IMR-90 (cell line): ENCODE results near the gene OGFOD2. TPM values are rescaled to one million over a fixed set of nuclear protein-coding genes. Genes with fewer than 3 reads are reported as not detected.

Experiments
- ATAC-seq: fragments of 200-7000 bp; cut with Tn5 transposase; 2 replicates; pipeline ENCODE4 v1.9.1; 2020; ENCODE audit warnings: low read depth, mild to moderate bottlenecking, moderate library complexity
- BruUV-seq: library from RNA; stranded (reverse); fragments of 400-500 nt; replicated peaks from 2 replicates; lab custom pipeline; 2021; lab: Mats Ljungman, UMichigan
- CTCF ChIA-PET: fragments of 300-600 bp; formaldehyde crosslinking; extraction: SDS; loops from one replicate; lab custom pipeline; 2021; ENCODE audit warnings: antibody characterized with exemption; lab: Yijun Ruan, JAX
- POLR2A ChIA-PET: fragments of 300-600 bp; sonication (Branson Sonifier 250); formaldehyde crosslinking; loops from one replicate; lab custom pipeline; 2022; ENCODE audit warnings: antibody characterized with exemption; ENCODE audit not compliant: unreplicated experiment; lab: Charles Lee
- DNase-seq: peaks from one replicate; pipeline ENCODE4 v3.0.0; 2013
- H2AFZ ChIP-seq: replicated peaks from 2 replicates; pipeline ENCODE3; 2013; ENCODE audit warnings: low read length, mild to moderate bottlenecking; ENCODE audit not compliant: poor library complexity
- H2AK5ac ChIP-seq: 2 replicates; pipeline ENCODE4 v1.6.1; 2013; ENCODE audit warnings: low read depth, low read length, inconsistent platforms
- H2AK9ac ChIP-seq: replicated peaks from 2 replicates; pipeline ENCODE3; 2013; ENCODE audit warnings: mild to moderate bottlenecking, low read depth, low read length, moderate library complexity; ENCODE audit not compliant: poor library complexity
- H2BK120ac ChIP-seq: 2 replicates; pipeline ENCODE4 v1.6.1; 2013; ENCODE audit warnings: low read depth, low read length, inconsistent platforms
- H2BK15ac ChIP-seq: 3 replicates; pipeline ENCODE4 v1.6.1; 2013; ENCODE audit warnings: low read depth, low read length, inconsistent platforms
- H2BK20ac ChIP-seq: 2 replicates; pipeline ENCODE4 v1.6.1; 2013; ENCODE audit warnings: low read depth, mild to moderate bottlenecking, inconsistent platforms, low read length, moderate library complexity
- H2BK5ac ChIP-seq: 2 replicates; pipeline ENCODE4 v1.6.1; 2013; ENCODE audit warnings: mild to moderate bottlenecking, low read depth, low read length, inconsistent platforms; ENCODE audit not compliant: poor library complexity, severe bottlenecking
- H3K14ac ChIP-seq: replicated peaks from 2 replicates; pipeline ENCODE4 v1.6.1; 2013; ENCODE audit warnings: low read depth, low read length, inconsistent platforms
- H3K18ac ChIP-seq: 2 replicates; pipeline ENCODE4 v1.6.1; 2013; ENCODE audit warnings: low read depth, low read length, control low read depth
- H3K23ac ChIP-seq: 2 replicates; pipeline ENCODE4 v1.6.1; 2013; ENCODE audit warnings: low read depth, low read length, inconsistent platforms
- H3K27ac ChIP-seq: 2 replicates; pipeline ENCODE4 v1.5.1; 2013; ENCODE audit warnings: mild to moderate bottlenecking, control low read depth, low read length; ENCODE audit not compliant: insufficient read depth
- H3K27me3 ChIP-seq: 2 replicates; pipeline ENCODE4 v1.6.1; 2013; ENCODE audit warnings: low read length; ENCODE audit not compliant: control insufficient read depth, insufficient read depth
- H3K36me3 ChIP-seq: 2 replicates; pipeline ENCODE4 v1.6.1; 2013; ENCODE audit warnings: low read length, mixed read lengths; ENCODE audit not compliant: control insufficient read depth, insufficient read depth
- H3K4ac ChIP-seq: 2 replicates; pipeline ENCODE4 v1.6.1; 2013; ENCODE audit warnings: low read depth, low read length, inconsistent platforms
- H3K4me1 ChIP-seq: 2 replicates; pipeline ENCODE4 v1.6.1; 2013; ENCODE audit warnings: low read length, mixed read lengths; ENCODE audit not compliant: control insufficient read depth, insufficient read depth
- H3K4me2 ChIP-seq: 2 replicates; pipeline ENCODE4 v1.6.1; 2013; ENCODE audit warnings: low read depth, mild to moderate bottlenecking, control low read depth, low read length, moderate library complexity
- H3K4me3 ChIP-seq: 2 replicates; pipeline ENCODE4 v1.5.1; 2013; ENCODE audit warnings: low read depth, mild to moderate bottlenecking, control low read depth, low read length, moderate library complexity; ENCODE audit not compliant: insufficient read depth
- H3K56ac ChIP-seq: 2 replicates; pipeline ENCODE4 v1.6.1; 2013; ENCODE audit warnings: low read length, inconsistent platforms; ENCODE audit not compliant: insufficient read depth; ENCODE audit errors: extremely low read depth
- H3K79me1 ChIP-seq, 2 experiments: 2 replicates each; pipeline ENCODE4 v1.6.1; 2013; ENCODE audit warnings: low read length in 2 of 2, inconsistent platforms in 1 of 2, low read depth in 1 of 2
- H3K9ac ChIP-seq: 2 replicates; pipeline ENCODE4 v1.6.1; 2013; ENCODE audit warnings: low read depth, low read length, control low read depth
- H3K9me1 ChIP-seq: 2 replicates; pipeline ENCODE4 v1.6.1; 2013; ENCODE audit warnings: low read length, inconsistent platforms; ENCODE audit not compliant: insufficient read depth
- H3K9me3 ChIP-seq: 2 replicates; pipeline ENCODE4 v1.6.1; 2013; ENCODE audit warnings: low read length; ENCODE audit not compliant: control insufficient read depth, insufficient read depth
- H4K20me1 ChIP-seq: 2 replicates; pipeline ENCODE4 v1.6.1; 2013; ENCODE audit warnings: low read length, inconsistent platforms; ENCODE audit not compliant: insufficient read depth
- H4K5ac ChIP-seq: 2 replicates; pipeline ENCODE4 v1.6.1; 2013; ENCODE audit warnings: mild to moderate bottlenecking, low read depth, low read length, control low read depth
- H4K8ac ChIP-seq, 2 experiments: 2 replicates each; pipeline ENCODE4 v1.6.1; 2013; ENCODE audit warnings: low read depth in 2 of 2, low read length in 2 of 2, control low read depth in 1 of 2, inconsistent platforms in 1 of 2
- H4K91ac ChIP-seq: 2 replicates; pipeline ENCODE4 v1.6.1; 2013; ENCODE audit warnings: low read depth, low read length, inconsistent platforms; ENCODE audit not compliant: insufficient read depth
- BHLHE40 ChIP-seq: fragments of 150-350 bp; IDR thresholded peaks from 2 replicates; pipeline ENCODE4 v1.6.1; 2016; ENCODE audit warnings: mild to moderate bottlenecking, low read depth, low read length
- CEBPB ChIP-seq: IDR thresholded peaks from 2 replicates; pipeline ENCODE4 v1.6.1; 2012; ENCODE audit warnings: low read depth, low read length, improper control_type of control experiment
- FOS ChIP-seq: fragments of 150-350 bp; IDR thresholded peaks from 2 replicates; pipeline ENCODE4 v1.6.1; 2016; ENCODE audit warnings: low read depth, low read length
- MAFK ChIP-seq: IDR thresholded peaks from 2 replicates; pipeline ENCODE4 v1.6.1; 2012; ENCODE audit warnings: low read depth, low read length, improper control_type of control experiment
- NFE2L2 ChIP-seq: fragments of 150-350 bp; IDR thresholded peaks from 2 replicates; pipeline ENCODE4 v1.6.1; 2016; ENCODE audit warnings: low read depth, mild to moderate bottlenecking, low read length
- POLR2A ChIP-seq: IDR thresholded peaks from 2 replicates; pipeline ENCODE4 v1.6.1; 2012; ENCODE audit warnings: mild to moderate bottlenecking, low read depth, low read length
- RAD21 ChIP-seq: IDR thresholded peaks from 2 replicates; pipeline ENCODE4 v1.6.1; 2012; ENCODE audit warnings: low read length, improper control_type of control experiment
- RCOR1 ChIP-seq: IDR thresholded peaks from 2 replicates; pipeline ENCODE4 v1.6.1; 2012; ENCODE audit warnings: mild to moderate bottlenecking, low read length, improper control_type of control experiment; ENCODE audit not compliant: insufficient replicate concordance
- USF2 ChIP-seq: fragments of 150-350 bp; IDR thresholded peaks from 2 replicates; pipeline ENCODE4 v1.6.1; 2017; ENCODE audit warnings: mild to moderate bottlenecking, antibody characterized with exemption, low read length, low read depth
- WGBS, 2 experiments: methylation state at CpG; one replicate each; pipeline versions ENCODE4 v1.1.5 to v1.1.7; 2013; ENCODE audit warnings: missing lambda C conversion rate in 2 of 2; ENCODE audit not compliant: insufficient read length in 1 of 2; ENCODE audit errors: extremely low coverage in 2 of 2; 5-methylcytosine and 5-hydroxymethylcytosine counted together
- dilution Hi-C: fragments of 300-500 bp; cut with HindIII; formaldehyde crosslinking; loops from one replicate; pipeline ENCODE4 v1.14.3; 2018; ENCODE audit warnings: low sequenced_read_pairs; ENCODE audit not compliant: unreplicated experiment
- in situ Hi-C: fragments of 300-500 bp; cut with MboI; formaldehyde crosslinking; loops from 3 replicates; pipeline ENCODE4 v1.14.3; 2019; ENCODE audit warnings: low sequenced_read_pairs, inconsistent platforms, mixed read lengths
- intact Hi-C: fragments of 100-400 bp; cut with micrococcal nuclease; formaldehyde crosslinking; loops from 2 replicates; pipeline ENCODE4 v1.10.0; 2022
- polyA plus RNA-seq, 3 experiments: library from polyadenylated mRNA; depleted of rRNA; stranded (reverse); fragments of >200 nt; gene quantifications; 2 replicates each; pipeline ENCODE4 v1.2.3, GENCODE V29; 2012; ENCODE audit warnings: low replicate concordance in 1 of 3
- total RNA-seq: library from RNA; depleted of rRNA; stranded (reverse); fragments of >200 nt; gene quantifications from 2 replicates; pipeline ENCODE4 v1.2.3, GENCODE V29; 2012

The OGFOD2 gene
- total and polyA plus RNA-seq, 2 of the 4 experiments (the other 2 are of a cell fraction) = 4.3 to 18.2 TPM

- in situ Hi-C loops (loop anchor here (10.0 kb wide), 1 partner anchor 162 kb away; no protein-coding TSS in a partner anchor), dilution Hi-C loops (loop anchor here (25.0 kb wide), 1 partner anchor 254 kb away; the partner anchor contains the start of genes MPHOSPH9 and MTRFR), intact Hi-C loops (no loop called here)
- Histone ChIP-seq H2BK15ac (no peak overlapping the region), H3K4me1 (peaks cover 27% of the 10 kb centered on the region), H3K27me3 (no peaks in the 10 kb centered on the region), H3K9me1 (peaks cover 21% of the 10 kb centered on the region; the same call in 1 of the 2 replicates), H3K4me2 (no peak overlapping the region; the same call in 1 of the 2 replicates), H3K9me3 (no peaks in the 10 kb centered on the region), H3K9ac (no peak overlapping the region), H3K4me3 (no peak overlapping the region), H2AK5ac (peak overlapping the region; percentile 10; the same call in 1 of the 2 replicates), H3K56ac (no peak overlapping the region), H2AFZ (no peak overlapping the region), H3K18ac (no peak overlapping the region), H2BK5ac (peak overlapping the region; percentile 10), H3K23ac (0 out of 2 replicates have a peak overlapping the region, but pooled peaks have one; percentile 32), H2BK120ac (no peak overlapping the region), H3K14ac (no peak overlapping the region), H2BK20ac (no peak overlapping the region), H3K4ac (peak overlapping the region; percentile 31; the same call in 1 of the 2 replicates), H4K20me1 (peaks cover 15% of the 10 kb centered on the region), H3K36me3 (peaks cover 36% of the 10 kb centered on the region), H4K91ac (no peak overlapping the region), H3K79me1 (peaks cover 14 to 50% of the 10 kb centered on the region in 2 experiments; a peak in 3 of 4 replicates), H4K8ac (peak overlapping the region in 1 of 2 experiments; percentile 14; a peak in 2 of 4 replicates), H2AK9ac (peak overlapping the region; percentile 37), H3K27ac (no peak overlapping the region), H4K5ac (no peak overlapping the region)
- DNase-seq (no peak), ATAC-seq (no peak)
- 78% methylated on average over 11 of the region's 21 CpGs; no CpG with 5 or more reads in 1 of the 2 experiments for WGBS, 2 experiments
- ChIA-PET POLR2A (no interaction called here), CTCF (interaction anchor here (1.1 kb wide), 1 partner anchor 121 kb away, joined by 3 read pairs; no protein-coding TSS in a partner anchor)
- no TSS peak for BruUV-seq
- TF ChIP-seq BHLHE40 (no peak), FOS (no peak), RCOR1 (no peak), MAFK (no peak), NFE2L2 (no peak), RAD21 (no peak), USF2 (no peak), CEBPB (no peak), POLR2A (no peak)
Observed at GRCh38 chr12:122982963-122983788, 8.1 kb downstream of the OGFOD2 start.
